ENCODE results near the gene PRKN.

PRKN gene

DNA sequence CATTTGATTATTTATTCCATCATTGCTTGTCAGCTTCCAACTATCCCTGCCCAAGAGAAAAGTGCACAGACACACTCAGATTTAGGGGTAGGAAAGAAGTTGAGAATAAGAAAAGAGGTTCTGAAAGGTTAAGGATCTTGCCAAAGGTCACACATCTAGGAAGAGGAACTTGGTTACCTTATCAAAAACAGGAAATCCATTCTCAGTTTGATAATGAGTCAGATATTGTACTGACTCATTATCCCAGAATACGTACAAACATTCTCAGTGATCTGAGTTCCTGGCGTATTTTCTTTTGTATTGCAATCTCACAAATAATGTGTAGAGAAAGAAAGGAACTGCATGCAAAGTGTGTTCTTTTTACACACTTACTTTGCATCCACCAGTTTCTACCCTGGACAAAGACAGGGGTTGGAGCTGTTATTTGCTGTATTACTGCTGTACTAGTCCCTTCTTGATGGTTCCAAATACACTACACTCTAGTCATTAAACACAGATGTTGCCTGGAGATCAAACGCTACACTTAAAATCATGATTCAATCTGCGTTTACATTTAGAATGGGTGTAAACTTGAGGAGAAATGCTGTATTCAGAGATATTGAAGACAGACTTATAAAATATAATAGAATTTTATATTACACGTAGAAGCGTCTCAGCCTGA lies 545.7 kb downstream of the PRKN start:
- no peak for DNase-seq (ENCODE audit: low read depth)

DNA sequence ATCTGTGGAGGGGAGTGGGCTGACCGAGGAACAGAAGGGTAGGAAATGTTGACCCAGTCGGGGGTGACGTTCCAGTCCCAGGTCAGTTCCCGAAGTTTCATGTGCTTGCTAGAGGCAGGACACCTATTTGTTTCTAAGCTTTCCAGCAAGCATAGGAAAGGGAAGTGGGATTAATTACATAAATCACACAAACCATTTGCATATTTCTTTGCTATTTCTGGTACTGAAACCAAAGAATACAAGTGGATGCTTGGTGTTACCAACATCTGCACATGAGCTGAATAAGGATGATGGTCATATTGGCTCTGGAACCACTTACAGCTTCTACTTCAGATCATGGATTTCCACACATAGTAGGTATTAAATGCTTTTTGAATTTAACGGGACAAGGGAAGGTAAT lies 546.5 kb downstream of the PRKN start:
- no peak for DNase-seq (ENCODE audit: low read depth)

DNA sequence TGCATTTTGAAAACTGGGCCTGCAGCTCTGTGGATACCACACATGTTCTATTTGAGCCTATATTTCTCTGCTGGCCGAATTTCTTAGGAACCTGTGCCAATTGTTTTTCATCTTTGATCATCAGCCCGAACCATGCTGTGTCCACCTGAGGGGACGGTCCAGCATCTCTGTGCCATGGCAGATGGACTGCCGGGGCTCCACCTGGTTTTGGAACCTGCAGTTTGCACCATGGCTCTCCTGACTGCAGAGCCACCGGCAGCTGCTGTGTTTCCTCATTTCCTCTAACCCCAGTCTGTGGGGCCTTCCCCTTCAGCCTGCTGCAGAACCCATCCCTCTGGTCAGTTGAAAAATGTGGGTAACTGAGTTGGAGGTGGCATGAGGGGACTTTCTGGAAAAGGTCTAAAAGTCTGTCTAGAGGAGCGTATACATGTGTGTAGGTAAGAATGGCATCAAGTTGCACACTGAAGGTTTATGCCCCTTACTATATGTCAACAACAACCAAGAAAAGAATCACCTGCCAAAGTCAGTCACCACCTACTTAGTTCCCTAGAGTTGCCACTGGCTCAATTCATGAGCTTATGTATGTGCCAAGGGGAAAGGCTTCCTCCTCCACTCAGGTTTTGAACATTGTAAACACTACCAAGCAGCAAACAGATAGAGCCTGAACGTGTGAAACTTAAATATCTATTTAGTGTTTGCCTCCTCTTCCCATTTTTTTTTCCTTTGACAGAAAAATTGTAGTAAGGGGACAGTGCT lies 548.2 kb downstream of the PRKN start:
- DNase-seq (ENCODE audit: low read depth), result no peak

DNA sequence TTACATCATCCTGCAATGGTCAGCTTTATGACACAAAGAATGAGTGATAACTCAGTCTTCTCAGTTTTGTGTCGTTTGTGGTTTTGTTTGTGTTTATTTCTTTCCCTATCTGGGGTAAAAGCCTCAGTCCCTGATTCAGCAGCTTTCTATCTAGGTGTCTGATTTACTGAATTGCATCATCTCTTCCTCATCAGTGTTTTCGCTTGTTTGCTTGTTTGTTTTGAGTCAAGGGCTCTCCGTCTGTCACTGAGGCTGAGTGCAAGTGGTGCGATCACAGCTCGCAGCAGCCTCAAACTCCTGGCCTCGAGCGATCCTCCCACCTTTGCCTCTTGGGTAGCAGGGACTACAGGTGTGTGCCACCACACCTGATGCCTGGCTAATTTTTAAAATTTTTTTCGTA lies 548.9 kb downstream of the PRKN start:
- DNase-seq (ENCODE audit: low read depth), result no peak

DNA sequence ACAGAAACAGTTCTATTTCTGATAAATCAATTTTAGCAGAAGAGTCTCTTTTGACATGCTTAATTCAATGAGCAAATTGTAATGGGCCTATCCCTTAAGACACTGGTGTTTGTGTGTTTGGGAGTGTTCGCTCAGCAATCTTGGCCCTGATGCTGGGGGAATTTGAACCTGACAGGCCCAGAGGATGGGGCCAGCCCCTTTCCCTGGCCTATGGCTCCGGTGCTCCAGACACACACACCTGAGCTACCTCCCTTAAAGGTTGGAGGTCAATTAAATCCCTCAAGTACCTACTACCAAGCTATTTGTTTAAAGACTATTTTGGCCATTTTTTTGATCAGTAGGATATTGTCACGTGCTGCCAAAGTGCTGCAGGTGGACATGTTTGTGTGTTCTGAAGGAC lies 549.3 kb downstream of the PRKN start:
- no peak for DNase-seq (ENCODE audit: low read depth)

DNA sequence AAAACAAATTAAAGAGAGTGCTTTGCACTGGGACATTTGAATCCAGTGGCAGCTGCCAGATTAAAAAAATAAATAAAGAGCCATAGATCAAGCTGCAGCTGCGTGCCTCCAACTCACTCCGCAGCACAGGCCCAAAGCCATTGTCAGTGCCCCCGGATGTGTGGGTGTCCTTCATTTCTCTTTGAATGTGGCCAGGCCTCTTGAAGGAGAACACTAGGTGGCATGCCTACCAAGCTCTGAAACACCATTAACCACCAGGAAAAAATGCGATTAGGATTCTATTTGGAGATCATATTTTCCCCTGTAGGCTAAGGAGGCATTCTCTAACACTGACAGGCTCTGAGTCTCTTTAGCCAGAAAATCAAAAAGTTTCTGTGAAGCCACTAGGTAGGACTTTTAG lies 549.8 kb downstream of the PRKN start:
- DNase-seq (ENCODE audit: low read depth), result no peak

DNA sequence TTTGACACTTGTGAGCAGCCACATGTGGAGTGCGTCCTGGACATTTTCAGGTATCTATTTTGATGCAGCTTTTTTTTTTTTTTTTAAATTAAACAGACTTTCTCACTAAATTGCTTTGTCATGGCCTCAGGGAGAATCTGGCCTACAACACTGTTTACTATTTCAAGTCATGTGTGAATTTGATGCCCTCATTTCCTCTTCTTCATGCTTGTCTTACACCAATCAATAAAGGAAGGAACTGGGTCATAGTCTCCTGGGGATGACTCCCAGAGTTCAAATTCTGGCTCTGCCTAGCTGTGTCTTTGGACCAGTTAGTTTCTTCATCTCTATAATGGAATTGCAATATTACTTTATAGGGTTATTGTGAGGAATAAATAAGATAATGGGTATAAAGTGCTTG lies 554.1 kb downstream of the PRKN start:
- DNase-seq (ENCODE audit: low read depth), result peak; percentile 17

DNA sequence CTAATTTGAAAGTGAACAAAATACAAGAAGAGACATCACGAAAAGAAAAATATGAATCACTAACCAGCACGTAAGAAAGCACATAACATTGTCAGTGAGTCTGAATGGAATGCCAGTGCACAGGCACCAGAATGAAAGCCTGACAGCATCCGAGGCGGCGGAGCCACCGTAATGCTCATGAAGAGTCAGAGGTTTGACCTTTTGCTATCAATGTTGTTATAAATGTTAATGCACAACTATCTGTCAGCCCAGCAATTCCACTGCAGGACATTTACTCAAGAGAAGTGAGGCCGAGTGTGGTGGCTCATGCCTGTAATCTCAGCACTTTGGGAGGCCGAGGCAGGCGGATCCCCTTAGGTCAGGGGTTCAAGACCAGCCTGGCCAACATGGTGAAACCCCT lies 562.1 kb downstream of the PRKN start:
- DNase-seq (ENCODE audit: low read depth), result no peak

DNA sequence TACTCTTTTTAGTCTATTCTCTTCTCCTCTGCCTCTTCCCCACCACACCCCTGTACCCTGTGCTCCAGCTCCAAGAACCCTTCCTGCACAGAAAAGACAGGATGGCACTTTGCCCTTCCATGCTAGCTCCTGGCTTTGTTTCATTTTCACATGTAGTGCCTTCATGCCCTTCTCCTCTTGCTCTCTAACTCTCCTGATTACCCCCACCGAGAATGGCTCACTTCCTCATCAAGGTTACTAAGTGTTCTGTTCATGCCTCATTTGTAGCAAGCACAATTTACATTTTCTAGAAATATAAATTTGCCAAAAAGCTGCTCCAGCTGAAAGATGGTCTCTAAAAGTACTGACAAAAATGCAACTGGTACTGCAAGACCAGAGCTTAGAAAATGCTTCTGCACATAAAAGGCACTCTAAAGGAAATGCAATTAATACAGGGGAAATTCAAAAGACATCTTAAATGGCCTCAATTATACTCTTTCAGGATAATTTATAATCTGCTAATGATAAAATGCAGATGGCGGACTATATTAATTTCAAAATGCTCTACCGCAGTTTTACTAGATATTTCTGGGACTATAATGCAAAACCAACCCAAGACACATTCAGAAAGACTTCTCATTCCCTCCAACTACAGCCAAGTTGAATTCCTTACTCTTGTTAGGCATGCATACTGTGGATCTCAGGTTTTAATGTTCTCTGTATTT lies 570.2 kb downstream of the PRKN start:
- DNase-seq (ENCODE audit: low read depth), result no peak

DNA sequence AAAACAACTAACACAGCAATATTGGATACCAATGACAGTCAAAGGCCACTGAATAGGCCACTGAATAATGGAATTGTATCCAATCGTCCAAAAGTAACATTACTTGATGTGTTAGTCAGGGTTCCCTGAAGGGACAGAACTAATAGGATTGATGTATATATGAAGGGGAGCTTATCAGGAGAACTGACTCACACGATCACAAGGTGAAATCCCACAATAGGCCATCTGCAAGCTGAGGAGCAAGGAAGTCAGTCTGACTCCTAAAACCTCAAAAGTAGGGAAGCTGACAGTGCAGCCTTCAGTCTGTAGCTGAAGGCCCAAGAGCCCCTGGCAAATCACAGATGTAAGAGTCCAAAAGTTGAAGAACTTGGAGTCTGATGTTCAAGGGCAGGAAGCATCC lies 571.4 kb downstream of the PRKN start:
- DNase-seq (ENCODE audit: low read depth), result no peak

DNA sequence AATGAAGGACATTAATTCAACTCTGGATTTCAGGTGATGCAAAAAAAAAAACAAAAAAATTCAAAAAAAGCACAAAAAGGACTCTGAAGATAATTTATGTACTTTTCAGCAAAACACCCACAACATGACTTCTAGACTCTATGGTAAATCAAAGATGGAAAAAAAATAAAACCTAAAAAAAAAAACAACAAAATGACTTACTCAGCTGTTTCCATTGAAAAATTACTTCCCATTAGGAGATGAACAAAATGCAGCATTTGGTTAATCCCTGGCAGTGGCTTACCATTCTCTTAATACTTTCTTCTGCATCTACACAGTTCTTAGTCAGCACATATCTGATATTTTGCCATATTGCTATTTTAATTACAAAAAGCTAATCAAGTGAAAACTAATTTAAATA lies 572.6 kb downstream of the PRKN start:
- DNase-seq (ENCODE audit: low read depth), result no peak

DNA sequence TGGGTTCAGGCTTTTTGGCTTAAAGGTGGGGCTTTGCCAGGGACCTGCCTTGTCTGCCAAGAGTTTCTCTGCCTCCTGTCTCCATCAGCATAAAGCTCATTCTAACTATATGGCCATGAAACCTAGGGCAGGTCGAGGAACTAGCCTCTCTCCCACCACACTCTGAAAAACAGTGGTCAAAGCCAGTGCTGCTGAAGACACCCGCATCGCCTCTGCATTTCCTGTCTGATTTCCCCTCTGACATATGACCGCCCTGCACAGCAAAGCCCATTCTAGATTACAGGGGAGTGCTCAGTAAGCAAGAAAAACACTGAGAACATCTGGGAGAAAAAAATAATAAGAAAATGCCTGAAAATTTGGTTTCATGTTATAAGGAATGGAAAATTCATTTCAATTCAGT lies 573.6 kb downstream of the PRKN start:
- no peak for DNase-seq (ENCODE audit: low read depth)

DNA sequence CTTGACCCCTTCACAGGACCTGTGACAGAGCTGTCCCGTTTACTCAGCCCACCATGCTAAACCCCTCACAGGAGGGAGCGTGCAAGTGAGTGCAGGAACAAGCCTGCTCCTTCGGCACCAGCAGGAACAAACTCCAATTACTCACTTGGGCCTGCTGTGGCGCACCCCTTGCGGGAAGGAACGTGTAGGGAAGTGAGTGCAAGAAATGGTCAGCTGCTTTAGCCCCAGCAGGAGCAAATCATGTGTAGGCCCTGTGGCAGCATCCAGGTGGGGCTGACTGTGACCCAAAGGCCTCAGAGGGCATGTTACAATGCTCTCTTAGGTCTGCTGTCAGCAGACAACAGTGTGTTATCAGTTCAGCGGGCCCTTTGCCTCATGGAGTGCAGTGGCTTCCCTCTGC lies 574.4 kb downstream of the PRKN start:
- DNase-seq (ENCODE audit: low read depth), result no peak

DNA sequence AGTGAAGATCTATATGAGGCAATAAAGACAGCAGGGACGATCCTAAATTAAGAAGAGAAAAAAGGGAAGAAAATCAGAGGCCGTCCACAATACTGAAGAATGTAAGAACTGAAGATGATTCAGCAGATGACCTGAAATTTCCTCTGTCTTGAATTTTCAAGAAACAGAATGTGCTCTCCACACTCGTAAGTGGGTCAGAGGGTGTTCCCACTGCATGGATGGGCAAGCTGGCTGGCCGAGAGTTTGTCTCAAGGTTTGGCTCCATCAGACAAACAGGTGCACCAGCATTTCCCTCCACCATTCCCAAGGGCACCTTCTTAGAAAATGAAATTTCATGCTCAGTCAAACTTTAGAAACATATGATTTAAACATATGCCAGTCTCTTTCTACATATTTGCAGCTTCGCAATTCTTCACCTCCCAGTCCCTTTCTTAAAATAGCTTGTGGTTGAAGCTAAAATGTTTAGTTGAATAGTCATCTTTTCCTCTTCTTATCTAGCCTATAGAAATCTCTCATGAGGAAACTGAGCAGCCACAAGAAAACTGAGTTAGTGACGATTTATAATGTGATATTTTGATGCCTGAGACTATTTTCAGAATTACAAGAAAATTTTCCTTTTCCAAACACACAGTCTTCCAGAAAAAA lies 576.4 kb downstream of the PRKN start:
- DNase-seq (ENCODE audit: low read depth), result no peak

DNA sequence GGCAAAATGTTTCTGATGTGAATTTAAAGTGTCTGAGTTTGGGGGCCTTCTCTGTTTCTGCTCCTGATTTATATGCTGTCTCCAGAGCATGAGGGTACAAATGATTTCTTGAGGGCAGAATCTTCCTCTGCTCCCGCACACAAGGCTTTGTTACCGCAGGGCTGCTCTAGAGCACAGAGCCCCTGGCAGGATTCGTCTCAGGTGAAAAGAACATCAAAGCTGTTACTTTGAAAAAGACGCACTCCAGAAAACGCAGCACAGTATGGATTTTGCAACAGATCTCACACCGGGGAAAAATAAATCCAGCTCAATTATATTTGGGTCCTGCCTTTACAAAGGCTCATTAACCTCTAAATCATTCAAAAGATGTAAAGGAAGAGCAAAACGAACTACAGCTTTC lies 577.3 kb downstream of the PRKN start:
- no peak for DNase-seq (ENCODE audit: low read depth)

DNA sequence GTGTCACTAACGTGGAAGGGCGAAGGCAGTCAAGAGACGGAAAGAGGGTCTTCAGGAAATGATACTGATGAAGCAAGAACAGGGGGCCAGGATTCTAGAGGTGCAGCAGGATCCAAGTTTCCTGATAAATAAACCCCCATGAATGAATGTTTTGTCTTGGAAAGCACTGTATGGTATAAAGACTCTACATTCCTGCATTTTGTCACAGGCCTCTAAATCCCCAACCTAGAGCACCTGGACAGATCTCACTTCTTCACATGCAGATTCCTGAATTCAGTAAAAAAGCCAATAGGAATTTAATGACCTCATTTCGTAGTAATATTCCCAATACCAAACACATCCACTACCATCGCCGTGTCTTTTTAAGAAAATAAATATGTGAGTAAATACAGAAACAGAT lies 577.8 kb downstream of the PRKN start:
- no peak for DNase-seq (ENCODE audit: low read depth)

DNA sequence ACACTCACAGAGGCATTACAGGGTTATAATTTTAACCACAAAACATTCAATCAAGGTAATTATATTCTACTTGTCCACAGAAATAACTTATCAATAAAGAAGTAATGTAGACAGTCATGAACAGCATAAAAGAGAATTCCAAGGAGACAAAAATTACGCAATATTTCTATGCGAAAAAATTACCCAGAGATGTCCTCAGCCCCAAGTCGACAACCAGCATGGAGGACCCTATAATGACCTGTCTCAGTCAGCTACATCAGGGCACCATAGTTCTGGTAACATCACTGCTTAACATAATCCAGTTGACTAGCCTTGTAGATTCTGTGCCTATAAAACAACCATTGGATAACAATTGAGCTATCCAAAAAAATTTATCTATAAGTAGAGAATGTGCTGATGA lies 579.8 kb downstream of the PRKN start:
- DNase-seq (ENCODE audit: low read depth), result no peak

DNA sequence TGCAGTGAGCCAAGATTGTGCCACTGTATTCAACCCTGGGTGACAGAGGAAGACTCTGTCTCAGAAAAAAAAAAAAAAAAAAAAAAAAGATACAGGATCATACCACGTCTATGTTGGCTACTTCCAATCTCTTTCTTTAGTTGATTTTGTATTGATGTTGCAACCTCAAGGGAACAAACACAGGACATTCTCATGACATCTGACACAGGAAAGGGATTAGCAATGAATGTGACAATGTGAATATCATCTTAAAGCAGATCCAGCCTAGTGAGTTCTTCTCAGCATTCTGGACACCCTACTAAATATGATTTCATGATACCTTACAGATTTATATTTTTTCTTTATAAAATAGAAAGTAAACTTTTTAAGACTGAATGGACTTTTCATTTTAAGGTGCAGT lies 580.3 kb downstream of the PRKN start:
- DNase-seq (ENCODE audit: low read depth), result no peak

DNA sequence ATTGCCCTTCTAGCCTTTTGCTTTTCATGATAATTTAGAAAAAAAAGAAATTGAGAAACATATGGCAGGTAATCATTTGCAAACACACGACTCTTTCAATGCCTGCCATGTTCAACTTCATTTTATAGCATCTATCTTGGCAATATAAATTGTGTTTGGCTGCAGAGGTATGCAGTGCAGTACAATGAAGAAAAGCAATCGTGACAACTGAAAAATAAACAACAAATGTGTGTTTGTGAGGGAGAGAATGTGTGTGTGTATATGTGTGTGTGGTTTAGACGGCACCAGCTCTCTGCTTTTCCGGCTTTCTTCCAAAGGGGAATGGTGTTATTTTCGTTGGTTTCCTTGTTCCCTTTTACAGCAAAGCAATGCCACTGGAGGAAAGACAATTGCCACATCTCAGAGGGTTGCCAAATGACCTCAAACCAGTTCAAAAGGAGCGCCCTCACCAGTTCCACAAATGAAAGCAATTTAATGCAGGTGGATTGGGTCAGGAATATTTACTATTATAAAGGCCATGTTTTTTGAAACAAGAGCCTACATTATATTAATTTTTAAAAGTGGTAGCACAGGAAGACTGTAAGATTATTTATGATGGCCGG lies 587.2 kb downstream of the PRKN start:
- no peak for DNase-seq (ENCODE audit: low read depth)

DNA sequence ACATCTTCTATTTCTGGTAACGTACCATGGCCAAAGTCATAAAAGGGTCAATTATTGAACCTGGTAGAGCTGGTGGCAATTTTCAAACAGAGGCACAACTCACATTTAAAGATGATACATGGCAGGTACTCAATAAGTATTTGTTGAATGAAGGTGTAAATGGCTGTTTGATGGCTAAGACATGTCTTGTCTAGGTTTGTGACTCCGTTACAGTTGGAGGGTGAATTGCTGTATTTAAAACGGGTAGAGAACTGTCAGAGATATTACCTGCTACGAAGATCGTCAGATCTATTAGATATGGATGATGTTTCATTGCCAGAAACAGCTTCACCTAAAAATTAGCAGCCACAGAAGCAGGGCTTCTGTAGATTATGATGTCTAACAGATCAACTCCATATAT lies 601.9 kb downstream of the PRKN start:
- DNase-seq (ENCODE audit: low read depth), result no peak

DNA sequence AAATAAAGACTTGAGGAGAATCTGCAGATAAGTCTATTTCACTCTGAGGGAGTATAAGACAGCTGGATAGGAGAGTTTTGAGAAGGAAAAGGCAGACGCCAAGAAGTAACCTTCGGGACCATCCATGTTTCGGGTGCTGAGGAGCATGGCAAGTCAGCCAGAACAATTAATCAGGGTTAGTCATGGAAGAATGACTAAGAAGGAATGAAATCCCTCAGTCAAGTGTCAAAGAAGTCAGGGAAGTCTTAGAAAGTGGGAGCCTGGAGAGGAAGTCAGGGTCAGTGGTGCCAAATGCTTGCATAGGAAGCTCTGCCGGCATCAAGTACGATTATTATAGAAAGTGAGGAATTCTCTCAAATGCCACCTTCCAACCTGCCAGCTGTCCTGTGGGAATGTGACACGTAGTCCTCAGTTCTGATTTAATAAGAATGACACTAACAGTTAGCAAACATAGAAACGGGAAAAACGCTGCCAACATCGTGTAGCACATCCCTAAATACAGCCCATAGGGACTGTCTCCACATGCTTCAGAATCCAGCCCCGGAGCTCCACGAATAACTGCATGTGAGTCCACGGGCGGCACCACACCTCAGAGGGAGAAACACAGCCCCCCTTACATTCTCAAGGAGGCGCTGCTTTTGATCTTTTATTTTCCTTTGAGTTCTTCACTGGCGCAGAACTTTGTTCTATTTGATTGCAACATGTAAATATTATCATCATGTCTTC lies 602.7 kb downstream of the PRKN start:
- DNase-seq (ENCODE audit: low read depth), result no peak

DNA sequence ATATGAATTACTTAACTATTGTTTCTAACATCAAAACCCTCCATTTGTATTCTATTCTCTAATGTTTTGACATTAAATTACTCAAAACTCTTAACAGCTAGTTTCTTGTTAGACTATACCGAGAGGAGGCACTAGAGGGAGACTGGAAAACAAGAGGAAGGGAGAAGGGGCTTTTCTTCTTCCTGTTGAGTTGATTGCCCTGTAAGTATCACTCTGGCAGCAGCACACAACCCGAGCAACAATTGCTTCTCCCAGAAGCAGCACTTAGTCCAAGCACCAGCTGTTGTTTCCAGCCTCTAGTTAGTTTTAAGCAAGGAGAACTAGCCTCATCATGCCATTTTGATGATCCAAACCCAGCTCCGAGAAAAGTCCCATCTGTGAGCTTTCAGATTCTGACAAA lies 603.8 kb downstream of the PRKN start:
- no peak for DNase-seq (ENCODE audit: low read depth)

Measured in CMK (cell line).